ENCODE data around the gene CHST9. TPM values are rescaled to one million over a fixed set of nuclear protein-coding genes. Genes with fewer than 3 reads are reported as not detected.

CHST9 gene
- total RNA-seq, 1 donor from 2014 or later = 2.0 TPM

GRCh38 chr18:26919627-26920026 is 265.5 kb downstream of the CHST9 start:
- peaks cover 12% of the 10 kb centered on the region for H3K9me3 ChIP-seq (replicated peaks)
- H3K27ac ChIP-seq (replicated peaks) = no peak overlapping the region
- H3K36me3 ChIP-seq = no peaks in the 10 kb centered on the region
- H3K27me3 ChIP-seq (ENCODE audit: low read depth) = no peaks in the 10 kb centered on the region
- H3K4me1 ChIP-seq = peaks cover 15% of the 10 kb centered on the region
- TF ChIP-seq CTCF (IDR thresholded peaks at IDR 0.05; ENCODE audit: borderline replicate concordance) = no peak
- intact Hi-C loops (cut with micrococcal nuclease) = no loop called here
- H3K4me3 ChIP-seq = no peak overlapping the region
- DNase-seq = no peak

- Histone ChIP-seq H3K27me3 (ENCODE audit: low read depth) (no peaks in the 10 kb centered on the region), H3K36me3 (no peaks in the 10 kb centered on the region), H3K4me1 (peaks cover 15% of the 10 kb centered on the region), H3K4me3 (no peak overlapping the region), H3K27ac (replicated peaks) (no peak overlapping the region), H3K9me3 (replicated peaks) (peaks cover 12% of the 10 kb centered on the region)
- intact Hi-C loops (cut with micrococcal nuclease) = no loop called here
- no peak for DNase-seq
- no peak for TF ChIP-seq CTCF (IDR thresholded peaks at IDR 0.05; ENCODE audit: borderline replicate concordance)
Measured at GRCh38 chr18:26919201-26919600, 265.9 kb downstream of the CHST9 start.

- H3K27ac ChIP-seq (replicated peaks) = no peak overlapping the region
- no peak for TF ChIP-seq CTCF (IDR thresholded peaks at IDR 0.05; ENCODE audit: borderline replicate concordance)
- no peak for DNase-seq
- H3K27me3 ChIP-seq (ENCODE audit: low read depth) = no peaks in the 10 kb centered on the region
- H3K4me3 ChIP-seq = no peak overlapping the region
- intact Hi-C loops (cut with micrococcal nuclease) = no loop called here
- H3K4me1 ChIP-seq = peaks cover 6% of the 10 kb centered on the region
- no peaks in the 10 kb centered on the region for H3K9me3 ChIP-seq (replicated peaks)
- H3K36me3 ChIP-seq = no peaks in the 10 kb centered on the region
Measured at GRCh38 chr18:26911840-26912239, 273.3 kb downstream of the CHST9 start.

- TF ChIP-seq CTCF (IDR thresholded peaks at IDR 0.05; ENCODE audit: borderline replicate concordance) = no peak
- no peaks in the 10 kb centered on the region for H3K9me3 ChIP-seq (replicated peaks)
- no peak overlapping the region for H3K27ac ChIP-seq (replicated peaks)
- no peaks in the 10 kb centered on the region for H3K36me3 ChIP-seq
- intact Hi-C loops (cut with micrococcal nuclease) = no loop called here
- H3K27me3 ChIP-seq (ENCODE audit: low read depth) = no peaks in the 10 kb centered on the region
- H3K4me1 ChIP-seq = peaks cover 6% of the 10 kb centered on the region
- DNase-seq = no peak
- H3K4me3 ChIP-seq = no peak overlapping the region
Measured at GRCh38 chr18:26909599-26910290, 275.4 kb downstream of the CHST9 start.

GRCh38 chr18:26908906-26909305 is 276.2 kb downstream of the CHST9 start:
- peaks cover 6% of the 10 kb centered on the region for H3K4me1 ChIP-seq
- no peak for DNase-seq
- no peaks in the 10 kb centered on the region for H3K27me3 ChIP-seq (ENCODE audit: low read depth)
- peaks cover 2% of the 10 kb centered on the region for H3K9me3 ChIP-seq (replicated peaks)
- H3K27ac ChIP-seq (replicated peaks) = no peak overlapping the region
- no peak overlapping the region for H3K4me3 ChIP-seq
- H3K36me3 ChIP-seq = no peaks in the 10 kb centered on the region
- intact Hi-C loops (cut with micrococcal nuclease) = no loop called here
- TF ChIP-seq CTCF (IDR thresholded peaks at IDR 0.05; ENCODE audit: borderline replicate concordance) = no peak

Measured in left ventricle myocardium inferior (tissue), 1 donor.